HepG2 (cell line): ENCODE data around the gene BAHD1. TPM values are rescaled to one million over a fixed set of nuclear protein-coding genes. Genes with fewer than 3 reads are reported as not detected.

Experiments
- ATAC-seq: fragments of 200-7000 bp; cut with Tn5 transposase; 3 replicates; pipeline ENCODE4 v1.9.1; 2020; ENCODE audit warnings: mild to moderate bottlenecking, moderate library complexity
- BruUV-seq: library from RNA; stranded (reverse); fragments of 400-500 nt; replicated peaks from 2 replicates; lab custom pipeline; 2021; lab: Mats Ljungman, UMichigan
- CTCF ChIA-PET: fragments of 300-600 bp; formaldehyde crosslinking; extraction: SDS; loops from one replicate; lab custom pipeline; 2021; ENCODE audit warnings: low total read pairs, inconsistent platforms, low intra/inter-chr PET ratio; lab: Yijun Ruan, JAX
- POLR2A ChIA-PET: fragments of 350-600 bp; sonication (Branson Sonifier 250); formaldehyde crosslinking; loops from one replicate; lab custom pipeline; 2020; ENCODE audit warnings: antibody characterized with exemption, inconsistent platforms; lab: Yijun Ruan, JAX
- DNase-seq: peaks from one replicate; pipeline ENCODE4 v3.0.0-alpha.2; 2015; ENCODE audit warnings: low spot score
- FAIRE-seq: peaks from 3 replicates; lab custom pipeline; 2011; peaks lifted over from hg19 to GRCh38; lab: Jason Lieb, UNC
- H2AFZ ChIP-seq: one replicate; pipeline ENCODE4 v1.6.1; 2011; ENCODE audit warnings: low read length, inconsistent platforms
- H3K27ac ChIP-seq: fragments of 300-600 bp; 3 replicates; pipeline ENCODE4 v1.8.0; 2011; ENCODE audit warnings: mixed run types, mild to moderate bottlenecking, mixed read lengths, low read length, inconsistent platforms; ENCODE audit not compliant: insufficient read depth; ENCODE audit errors: extremely low read length
- H3K27me3 ChIP-seq, 2 experiments: fragments of 200-600 bp in 1 of 2; 2 replicates in 1 of 2; 3 replicates in 1 of 2; pipeline versions ENCODE4 v1.6.0 to v1.8.0; 2011; ENCODE audit warnings: low read length in 2 of 2, mild to moderate bottlenecking in 2 of 2, moderate library complexity in 2 of 2, inconsistent platforms in 1 of 2; ENCODE audit not compliant: insufficient read depth in 2 of 2, control insufficient read depth in 1 of 2
- H3K36me3 ChIP-seq, 2 experiments: fragments of 200-600 bp in 1 of 2; replicated peaks in 1 of 2; 2 replicates in 1 of 2; 3 replicates in 1 of 2; pipeline versions ENCODE4 v1.5.1 to v1.8.0; 2011; ENCODE audit warnings: low read length in 2 of 2, inconsistent platforms in 1 of 2; ENCODE audit not compliant: insufficient read depth in 2 of 2, control insufficient read depth in 1 of 2
- H3K4me1 ChIP-seq: 2 replicates; pipeline ENCODE4 v1.5.1; 2012; ENCODE audit warnings: low read length, inconsistent platforms; ENCODE audit not compliant: insufficient read depth
- H3K4me2 ChIP-seq: 2 replicates; pipeline ENCODE4 v1.6.0; 2011; ENCODE audit warnings: low read depth, low read length, inconsistent platforms
- H3K4me3 ChIP-seq, 3 experiments: fragments of 200-600 bp in 1 of 3; sonication (generic), shearing (Covaris generic) in 1 of 3; replicated peaks in 1 of 3; 2 replicates each; pipeline ENCODE4 v1.5.1; 2011 to 2016; ENCODE audit warnings: low read length in 3 of 3, inconsistent platforms in 2 of 3, low read depth in 2 of 3, mild to moderate bottlenecking in 2 of 3, control low read depth in 1 of 3, mixed read lengths in 1 of 3; ENCODE audit not compliant: insufficient read depth in 1 of 3
- H3K79me2 ChIP-seq: one replicate; pipeline ENCODE4 v1.6.1; 2011; ENCODE audit warnings: low read length, inconsistent platforms; ENCODE audit not compliant: insufficient read depth
- H3K9ac ChIP-seq: 2 replicates; pipeline ENCODE4 v1.6.0; 2011; ENCODE audit warnings: mild to moderate bottlenecking, low read depth, low read length, inconsistent platforms; ENCODE audit not compliant: insufficient read depth
- H3K9me3 ChIP-seq: 2 replicates; pipeline ENCODE4 v1.5.1; 2012; ENCODE audit warnings: mild to moderate bottlenecking, low read length
- H4K20me1 ChIP-seq: 2 replicates; pipeline ENCODE4 v1.6.0; 2011; ENCODE audit warnings: inconsistent platforms, mild to moderate bottlenecking, low read length, moderate library complexity; ENCODE audit not compliant: insufficient read depth
- DZIP1 ChIP-seq: sonication (generic); formaldehyde crosslinking; IDR thresholded peaks from 2 replicates; pipeline ENCODE4 v1.5.0; 2020; ENCODE audit warnings: mild to moderate bottlenecking, missing genetic modification reagents
- ELF4 ChIP-seq: sonication (generic); formaldehyde crosslinking; IDR thresholded peaks from 2 replicates; pipeline ENCODE4 v1.5.0; 2020; ENCODE audit warnings: missing genetic modification reagents, mild to moderate bottlenecking, moderate library complexity, borderline replicate concordance
- ETS1 ChIP-seq: sonication (generic); formaldehyde crosslinking; IDR thresholded peaks from 2 replicates; pipeline ENCODE4 v1.4.0; 2020; ENCODE audit warnings: missing genetic modification reagents
- EZH2 ChIP-seq: conservative IDR thresholded peaks from 2 replicates; pipeline ENCODE4 v1.6.1; 2012; ENCODE audit warnings: mild to moderate bottlenecking, low read depth, low read length, moderate library complexity
- FOXP1 ChIP-seq, 2 experiments: fragments of 450-650 bp in 1 of 2; IDR thresholded peaks; 2 replicates each; pipeline ENCODE4 v1.6.1; 2017 to 2018; ENCODE audit warnings: antibody characterized with exemption in 1 of 2
- MBNL3 ChIP-seq: fragments of 250-450 bp; sonication (Bioruptor Pico); conservative IDR thresholded peaks from 2 replicates; pipeline ENCODE4 v1.8.0; 2022; ENCODE audit warnings: mild to moderate bottlenecking, inconsistent platforms
- MTA3 ChIP-seq: sonication (generic); formaldehyde crosslinking; IDR thresholded peaks from 2 replicates; pipeline ENCODE4 v1.4.0; 2020; ENCODE audit warnings: missing genetic modification reagents
- SNAPC2 ChIP-seq: sonication (generic); formaldehyde crosslinking; IDR thresholded peaks from 2 replicates; pipeline ENCODE4 v1.8.1; 2022; ENCODE audit warnings: mild to moderate bottlenecking, missing genetic modification reagents
- TEAD2 ChIP-seq: sonication (generic); formaldehyde crosslinking; IDR thresholded peaks from 2 replicates; pipeline ENCODE4 v1.9.0; 2021; ENCODE audit warnings: missing genetic modification reagents
- TOPORS ChIP-seq: sonication (generic); formaldehyde crosslinking; IDR thresholded peaks from 2 replicates; pipeline ENCODE4 v1.8.0; 2023; ENCODE audit warnings: mild to moderate bottlenecking, missing genetic modification reagents
- XRCC5 ChIP-seq: fragments of 200-400 bp; formaldehyde crosslinking; optimal IDR thresholded peaks from 2 replicates; pipeline ENCODE3; 2017; ENCODE audit warnings: mild to moderate bottlenecking, low read length
- YY1 ChIP-seq: IDR thresholded peaks from 2 replicates; pipeline ENCODE4 v1.6.1; 2011; ENCODE audit warnings: low read length, low read depth, moderate library complexity, mild to moderate bottlenecking; ENCODE audit not compliant: insufficient read depth, insufficient replicate concordance
- ZFP62 ChIP-seq: sonication (generic); formaldehyde crosslinking; IDR thresholded peaks from 2 replicates; pipeline ENCODE4 v1.4.0; 2020; ENCODE audit warnings: missing genetic modification reagents
- ZMAT3 ChIP-seq: sonication (generic); formaldehyde crosslinking; conservative IDR thresholded peaks from 2 replicates; pipeline ENCODE4 v1.7.0; 2021; ENCODE audit warnings: missing genetic modification reagents
- ZNF12 ChIP-seq: sonication (generic); formaldehyde crosslinking; IDR thresholded peaks from 2 replicates; pipeline ENCODE4 v1.5.0; 2020; ENCODE audit warnings: missing genetic modification reagents
- ZNF276 ChIP-seq: sonication (generic); formaldehyde crosslinking; IDR thresholded peaks from 2 replicates; pipeline ENCODE4 v1.4.0; 2020; ENCODE audit warnings: mild to moderate bottlenecking, low read depth, missing genetic modification reagents
- ZNF572 ChIP-seq: sonication (generic); formaldehyde crosslinking; IDR thresholded peaks from 2 replicates; pipeline ENCODE4 v1.5.1; 2020; ENCODE audit warnings: mild to moderate bottlenecking, missing genetic modification reagents
- ZNF713 ChIP-seq: sonication (generic); formaldehyde crosslinking; IDR thresholded peaks from 2 replicates; pipeline ENCODE4 v1.4.0; 2020; ENCODE audit warnings: mild to moderate bottlenecking, missing genetic modification reagents
- ZNF724P ChIP-seq: sonication (generic); formaldehyde crosslinking; IDR thresholded peaks from 2 replicates; pipeline ENCODE4 v1.8.0; 2022; ENCODE audit warnings: missing genetic modification reagents, borderline replicate concordance
- ZNF766 ChIP-seq: sonication (generic); formaldehyde crosslinking; IDR thresholded peaks from 2 replicates; pipeline ENCODE4 v1.5.0; 2020; ENCODE audit warnings: missing genetic modification reagents, borderline replicate concordance
- WGBS: methylation state at CpG from one replicate; pipeline ENCODE4 v1.1.6; 2017; ENCODE audit warnings: low lambda C conversion rate; 5-methylcytosine and 5-hydroxymethylcytosine counted together
- in situ Hi-C: cut with HindIII; loops from 2 replicates; pipeline ENCODE4 v1.10.0; 2017; ENCODE audit warnings: low pct_unique_long_range_greater_than_20kb; ENCODE audit not compliant: extremely low pct_ligation_motif_present
- intact Hi-C: fragments of 100-400 bp; cut with micrococcal nuclease; formaldehyde crosslinking; loops from one replicate; pipeline ENCODE4 v1.10.0; 2022; ENCODE audit not compliant: unreplicated experiment
- polyA plus RNA-seq, 8 experiments: library from polyadenylated mRNA; depleted of rRNA in 3 of 8; stranded (reverse) in 7 of 8; unstranded in 1 of 8; fragments of >200 nt; fragmentation: Illumina TruSeq in 4 of 8; extraction: Trizol in 4 of 8; gene quantifications; 2 replicates each; pipeline versions ENCODE4 v1.2.1 to v1.2.3, GENCODE V29; 2011 to 2016; ENCODE audit warnings: low read depth in 4 of 8, missing spikeins in 1 of 8, mixed read lengths in 1 of 8; ENCODE audit not compliant: insufficient read depth in 1 of 8
- total RNA-seq, 5 experiments: library from RNA; depleted of rRNA; stranded (reverse); fragments of >200 nt; fragmentation: Illumina TruSeq; extraction: Trizol; gene quantifications; 2 replicates each; pipeline ENCODE4 v1.2.3, GENCODE V29; 2016; ENCODE audit warnings: low read depth in 1 of 5

Gene BAHD1
- total and polyA plus RNA-seq, 2 of the 13 experiments (the other 11 are each of a cell fraction or from before 2014, with no cell fraction given) = 3.3 to 8.7 TPM

GRCh38 chr15:40424483-40425115 is 16.2 kb upstream of the BAHD1 start (continued):
- TF ChIP-seq DZIP1 = no peak
- no peak for TF ChIP-seq ZMAT3 (CRISPR knock-in tag)
- TF ChIP-seq SNAPC2 (CRISPR knock-in tag) = no peak
- no peak for TF ChIP-seq ZNF12 (CRISPR knock-in tag)

- no peak for ATAC-seq
- TF ChIP-seq ZNF572 (CRISPR knock-in tag) (no peak), MBNL3 (CRISPR knock-in tag) (no peak), XRCC5 (no peak), MTA3 (CRISPR knock-in tag) (no peak), ELF4 (CRISPR knock-in tag) (no peak), ETS1 (CRISPR knock-in tag) (no peak), ZNF724P (CRISPR knock-in tag) (no peak), TOPORS (CRISPR knock-in tag) (no peak), ZFP62 (CRISPR knock-in tag) (no peak), ZNF713 (CRISPR knock-in tag) (no peak), FOXP1 (IDR thresholded peaks at IDR 0.05) (no peak), FOXP1 (CRISPR knock-in tag; IDR thresholded peaks at IDR 0.05) (no peak), ZNF766 (CRISPR knock-in tag) (no peak), YY1 (no peak), ZNF276 (CRISPR knock-in tag) (no peak), EZH2 (no peak), TEAD2 (CRISPR knock-in tag) (no peak)
Measured at GRCh38 chr15:40425681-40426080, 15.1 kb upstream of the BAHD1 start.

More at GRCh38 chr15:40425681-40426080, 15.1 kb upstream of the BAHD1 start:
- no peak for DNase-seq
- H3K79me2 ChIP-seq = no peaks in the 10 kb centered on the region
- H4K20me1 ChIP-seq = no peaks in the 10 kb centered on the region
- no TSS peak for BruUV-seq
- H2AFZ ChIP-seq = no peak overlapping the region
- H3K4me2 ChIP-seq = no peak overlapping the region
- no peak overlapping the region for H3K9ac ChIP-seq
- no peaks in the 10 kb centered on the region; a peak in 3 of 5 replicates for H3K27me3 ChIP-seq
- H3K4me3 ChIP-seq = no peak overlapping the region
- intact Hi-C loops (no loop called here), in situ Hi-C loops (no loop called here)
- no peaks in the 10 kb centered on the region for H3K36me3 ChIP-seq
- POLR2A ChIA-PET = interaction anchor here (1.7 kb wide), 1 partner anchor 14 kb away, joined by 3 read pairs; no protein-coding TSS in a partner anchor
- H3K9me3 ChIP-seq = no peaks in the 10 kb centered on the region
- WGBS = 60% methylated on average over 5 of the region's 5 CpGs
- CTCF ChIA-PET = no interaction called here
- no peak overlapping the region for H3K27ac ChIP-seq
- H3K4me1 ChIP-seq = peaks cover 10% of the 10 kb centered on the region
- FAIRE-seq = no peak
